Nephron progenitor cell (in vitro differentiated cells): ENCODE data around the gene HMMR.

Source experiments
- DNase-seq: peaks from one replicate; pipeline ENCODE4 v3.0.0; 2021
- H3K27ac Mint-ChIP-seq: 2 replicates; pipeline ENCODE4 v1.8.0; 2021; ENCODE audit warnings: mild to moderate bottlenecking, moderate library complexity, mixed read lengths
- H3K27me3 Mint-ChIP-seq: 2 replicates; pipeline ENCODE4 v1.8.0; 2021; ENCODE audit warnings: mild to moderate bottlenecking, low read depth, mixed read lengths; ENCODE audit not compliant: poor library complexity
- H3K36me3 Mint-ChIP-seq: 2 replicates; pipeline ENCODE4 v1.8.0; 2021; ENCODE audit warnings: low read depth, mixed read lengths
- H3K4me1 Mint-ChIP-seq: 2 replicates; pipeline ENCODE4 v1.8.0; 2021; ENCODE audit warnings: mixed read lengths
- H3K4me3 Mint-ChIP-seq: 2 replicates; pipeline ENCODE4 v1.8.0; 2021; ENCODE audit warnings: mild to moderate bottlenecking, moderate library complexity, mixed read lengths
- H3K9me3 Mint-ChIP-seq: 2 replicates; pipeline ENCODE4 v1.8.0; 2021; ENCODE audit warnings: mild to moderate bottlenecking, moderate library complexity, mixed read lengths
- TF ChIP-seq, protein P1 (sequence below): fragments of 200-600 bp; sonication (generic); IDR thresholded peaks from 2 replicates; pipeline ENCODE4 v1.5.0; 2021; ENCODE audit warnings: antibody characterized with exemption

The HMMR gene

DNA sequence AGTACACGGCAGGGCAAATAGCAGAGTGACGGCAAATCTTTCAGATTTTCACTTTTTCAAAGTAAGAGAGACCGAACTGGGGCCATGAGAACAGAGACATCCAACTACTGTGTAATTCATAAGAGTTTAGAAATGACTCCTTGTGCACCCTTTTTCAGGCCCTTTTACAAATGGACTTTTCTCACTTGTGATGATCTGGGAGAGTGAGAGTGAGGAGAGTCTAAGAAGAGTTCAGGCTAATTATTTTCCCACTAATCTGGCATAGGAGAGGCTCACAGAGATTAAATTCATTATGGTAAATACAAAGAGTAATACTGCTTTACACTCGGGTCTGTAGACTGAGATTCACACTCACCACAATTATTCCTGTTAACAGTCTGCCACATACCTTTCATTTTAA, 23.9 kb upstream of the HMMR start:
- peaks cover 18% of the 10 kb centered on the region for H3K36me3 Mint-ChIP-seq
- H3K27me3 Mint-ChIP-seq = peaks cover 5% of the 10 kb centered on the region
- TF ChIP-seq, protein P1, sequence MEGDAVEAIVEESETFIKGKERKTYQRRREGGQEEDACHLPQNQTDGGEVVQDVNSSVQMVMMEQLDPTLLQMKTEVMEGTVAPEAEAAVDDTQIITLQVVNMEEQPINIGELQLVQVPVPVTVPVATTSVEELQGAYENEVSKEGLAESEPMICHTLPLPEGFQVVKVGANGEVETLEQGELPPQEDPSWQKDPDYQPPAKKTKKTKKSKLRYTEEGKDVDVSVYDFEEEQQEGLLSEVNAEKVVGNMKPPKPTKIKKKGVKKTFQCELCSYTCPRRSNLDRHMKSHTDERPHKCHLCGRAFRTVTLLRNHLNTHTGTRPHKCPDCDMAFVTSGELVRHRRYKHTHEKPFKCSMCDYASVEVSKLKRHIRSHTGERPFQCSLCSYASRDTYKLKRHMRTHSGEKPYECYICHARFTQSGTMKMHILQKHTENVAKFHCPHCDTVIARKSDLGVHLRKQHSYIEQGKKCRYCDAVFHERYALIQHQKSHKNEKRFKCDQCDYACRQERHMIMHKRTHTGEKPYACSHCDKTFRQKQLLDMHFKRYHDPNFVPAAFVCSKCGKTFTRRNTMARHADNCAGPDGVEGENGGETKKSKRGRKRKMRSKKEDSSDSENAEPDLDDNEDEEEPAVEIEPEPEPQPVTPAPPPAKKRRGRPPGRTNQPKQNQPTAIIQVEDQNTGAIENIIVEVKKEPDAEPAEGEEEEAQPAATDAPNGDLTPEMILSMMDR = no peak
- H3K27ac Mint-ChIP-seq = peak overlapping the region; percentile 92
- H3K4me3 Mint-ChIP-seq = peak overlapping the region; percentile 98
- no peaks in the 10 kb centered on the region for H3K9me3 Mint-ChIP-seq
- no peak for DNase-seq
- peaks cover 56% of the 10 kb centered on the region for H3K4me1 Mint-ChIP-seq

DNA sequence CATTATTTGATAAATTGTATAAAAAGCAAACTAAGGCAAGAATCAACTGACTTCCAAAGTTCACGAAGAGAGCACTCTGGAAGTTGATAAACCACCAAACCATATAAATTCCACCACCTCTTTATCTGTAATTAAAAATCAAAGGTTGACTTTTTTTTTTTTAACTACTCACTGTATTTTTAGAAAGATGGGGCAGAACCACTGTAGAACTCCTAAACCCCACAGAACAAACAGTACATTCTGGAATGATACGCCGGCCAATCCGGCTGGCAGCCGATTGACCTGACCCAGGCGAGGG, 23.5 kb upstream of the HMMR start:
- Mint-ChIP-seq H3K36me3 (peaks cover 23% of the 10 kb centered on the region), H3K27me3 (peaks cover 5% of the 10 kb centered on the region), H3K4me3 (peak overlapping the region; percentile 98), H3K27ac (peak overlapping the region; percentile 92), H3K4me1 (peaks cover 56% of the 10 kb centered on the region), H3K9me3 (no peaks in the 10 kb centered on the region)
- TF ChIP-seq, protein P1 = no peak
- no peak for DNase-seq

GRCh38 chr5:163437309-163438182, 22.9 kb upstream of the HMMR start, which contains the start of gene CCNG1:
Gene CCNG1, plus strand, starts transcription at chr5:163437595. Its CDS starts 1,662 bp downstream, at chr5:163439257.
- peaks cover 28% of the 10 kb centered on the region for H3K36me3 Mint-ChIP-seq
- peak within 1 kb of the TSS; percentile 98 for H3K27ac Mint-ChIP-seq
- H3K27me3 Mint-ChIP-seq = peaks cover 1% of the 10 kb centered on the region
- no peaks in the 10 kb centered on the region for H3K9me3 Mint-ChIP-seq
- TF ChIP-seq, protein P1 = no peak
- DNase-seq = peak; percentile 91
- H3K4me1 Mint-ChIP-seq = peaks cover 56% of the 10 kb centered on the region
- H3K4me3 Mint-ChIP-seq = peak within 1 kb of the TSS; percentile 98

GRCh38 chr5:163439092-163439425, 21.4 kb upstream of the HMMR start:
- no peaks in the 10 kb centered on the region for H3K27me3 Mint-ChIP-seq
- H3K27ac Mint-ChIP-seq = no peak overlapping the region
- peak; percentile 22 for DNase-seq
- TF ChIP-seq, protein P1 = no peak
- peaks cover 33% of the 10 kb centered on the region for H3K36me3 Mint-ChIP-seq
- peak overlapping the region; percentile 98 for H3K4me3 Mint-ChIP-seq
- no peaks in the 10 kb centered on the region for H3K9me3 Mint-ChIP-seq
- H3K4me1 Mint-ChIP-seq = peaks cover 51% of the 10 kb centered on the region

- TF ChIP-seq, protein P1 = no peak
- Mint-ChIP-seq H3K4me1 (peaks cover 45% of the 10 kb centered on the region), H3K9me3 (no peaks in the 10 kb centered on the region), H3K36me3 (peaks cover 42% of the 10 kb centered on the region), H3K27me3 (no peaks in the 10 kb centered on the region), H3K4me3 (no peak overlapping the region), H3K27ac (no peak overlapping the region)
- DNase-seq = no peak
Observed at GRCh38 chr5:163440954-163441353, 19.5 kb upstream of the HMMR start.

DNA sequence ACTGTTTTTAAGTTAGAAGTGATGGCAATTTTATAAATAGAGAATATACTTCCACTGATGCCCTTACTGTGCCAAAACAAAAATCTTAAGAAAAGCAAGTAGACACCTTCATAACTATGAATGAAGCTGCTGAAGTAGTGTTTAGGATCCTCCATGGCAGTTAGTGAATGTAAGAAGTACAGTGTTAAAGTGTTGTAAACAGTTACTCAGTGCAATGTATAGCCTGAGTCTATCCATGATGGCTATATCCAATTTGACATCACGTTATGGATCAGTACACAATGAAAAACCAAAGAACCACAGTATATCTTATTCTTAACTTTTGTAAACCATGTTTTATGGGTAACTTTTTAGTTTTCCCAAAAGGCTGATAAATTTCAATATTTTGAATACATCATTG, 15.9 kb upstream of the HMMR start:
- no peak overlapping the region for H3K4me3 Mint-ChIP-seq
- peaks cover 16% of the 10 kb centered on the region for H3K4me1 Mint-ChIP-seq
- H3K27ac Mint-ChIP-seq = no peak overlapping the region
- no peak for DNase-seq
- peaks cover 75% of the 10 kb centered on the region for H3K36me3 Mint-ChIP-seq
- H3K27me3 Mint-ChIP-seq = no peaks in the 10 kb centered on the region
- TF ChIP-seq, protein P1 = no peak
- H3K9me3 Mint-ChIP-seq = peaks cover 20% of the 10 kb centered on the region
